Measurements from ENCODE around the gene COL4A2.

Gene COL4A2

GRCh38 chr13:110496281-110496680 lies 189.2 kb downstream of the COL4A2 start:
- TF ChIP-seq GATA2 (IDR thresholded peaks at IDR 0.05; ENCODE audit: low read depth, low read length) (no peak), GATA3 (IDR thresholded peaks at IDR 0.05; ENCODE audit: low read depth, low read length) (no peak)

DNA sequence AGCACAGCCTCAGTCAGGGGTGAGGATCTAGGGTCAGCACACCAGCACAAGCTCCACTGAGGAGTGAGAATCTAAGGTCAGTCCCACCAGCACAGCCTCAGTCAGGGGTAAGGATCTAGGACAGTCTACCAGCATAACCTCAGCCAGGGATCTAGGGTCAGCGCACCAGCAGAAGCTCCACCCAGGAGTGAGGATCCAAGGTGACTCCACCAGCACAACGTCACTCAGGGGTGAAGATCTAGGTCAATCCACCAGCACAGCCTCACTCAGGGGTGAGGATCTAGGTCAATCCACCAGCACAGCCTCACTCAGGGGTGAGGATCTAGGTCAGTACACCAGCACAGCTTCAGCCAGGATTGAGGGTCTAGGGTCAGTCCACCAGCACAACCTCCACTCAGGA lies 189.9 kb downstream of the COL4A2 start:
- no peak for TF ChIP-seq GATA2 (IDR thresholded peaks at IDR 0.05; ENCODE audit: low read depth, low read length)
- TF ChIP-seq GATA3 (IDR thresholded peaks at IDR 0.05; ENCODE audit: low read depth, low read length): no peak

DNA sequence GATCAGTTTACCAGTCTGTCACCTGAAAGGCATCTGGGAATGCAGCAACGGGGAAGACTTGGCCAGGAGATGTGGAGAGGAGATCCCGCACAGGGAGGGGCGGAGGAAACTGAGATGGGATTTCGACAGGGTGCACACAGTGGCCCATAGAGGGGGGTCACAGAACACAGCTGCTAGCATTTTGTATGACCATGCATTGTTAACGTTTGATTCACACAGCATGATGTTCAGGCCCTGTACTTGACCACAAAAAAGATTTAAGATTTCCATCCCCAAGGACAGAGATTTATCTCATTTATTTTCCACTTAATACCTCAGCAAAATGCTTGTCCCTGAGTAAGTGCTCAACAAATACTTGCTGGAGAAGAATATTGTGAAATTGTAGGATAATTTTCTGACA lies 191.2 kb downstream of the COL4A2 start:
- no peak for TF ChIP-seq GATA2 (IDR thresholded peaks at IDR 0.05; ENCODE audit: low read depth, low read length)
- no peak for TF ChIP-seq GATA3 (IDR thresholded peaks at IDR 0.05; ENCODE audit: low read depth, low read length)

DNA sequence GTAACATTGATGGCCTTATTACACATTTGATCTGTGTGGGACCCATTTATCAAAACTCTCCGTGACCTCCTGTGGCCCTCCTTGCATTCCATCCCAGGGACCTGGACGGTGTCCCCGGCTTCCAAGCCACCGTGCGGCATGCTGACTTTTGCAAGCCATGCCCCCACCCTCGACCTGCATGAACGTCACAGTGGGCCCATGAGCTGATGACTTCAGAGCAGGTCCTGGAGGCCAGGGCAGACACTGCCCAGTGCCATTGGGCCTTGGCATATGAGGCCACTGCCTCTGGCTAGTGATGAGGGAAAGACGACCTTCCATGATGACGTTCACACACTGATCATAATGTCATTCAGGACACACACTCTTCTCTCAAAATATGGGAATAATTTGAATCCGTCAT lies 191.7 kb downstream of the COL4A2 start:
- no peak for TF ChIP-seq GATA2 (IDR thresholded peaks at IDR 0.05; ENCODE audit: low read depth, low read length)
- no peak for TF ChIP-seq GATA3 (IDR thresholded peaks at IDR 0.05; ENCODE audit: low read depth, low read length)

GRCh38 chr13:110499621-110500281 lies 192.7 kb downstream of the COL4A2 start:
- TF ChIP-seq GATA3 (IDR thresholded peaks at IDR 0.05; ENCODE audit: low read depth, low read length) (no peak), GATA2 (IDR thresholded peaks at IDR 0.05; ENCODE audit: low read depth, low read length) (0 out of 2 replicates have a peak, but pooled peaks have one; percentile 8)

DNA sequence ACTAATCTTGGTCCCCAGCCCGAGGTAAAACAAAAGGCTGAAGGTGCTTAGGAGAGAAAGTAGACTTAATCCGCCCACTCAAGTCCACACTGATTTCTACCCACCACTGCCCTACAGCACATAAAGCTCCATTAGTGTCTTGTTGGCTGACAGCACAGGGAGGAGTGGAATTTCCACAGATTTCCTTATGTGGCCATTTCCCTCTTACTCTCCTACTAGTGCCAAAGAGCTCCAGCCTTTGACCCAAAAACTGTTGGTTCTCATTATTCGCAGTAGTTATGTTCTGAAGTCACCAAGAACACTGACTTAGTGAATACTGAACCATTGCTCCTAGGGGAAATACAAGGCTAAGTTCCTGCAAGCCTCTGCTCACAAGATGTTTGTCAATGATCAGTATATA lies 193.3 kb downstream of the COL4A2 start:
- TF ChIP-seq GATA3 (IDR thresholded peaks at IDR 0.05; ENCODE audit: low read depth, low read length) (no peak), GATA2 (IDR thresholded peaks at IDR 0.05; ENCODE audit: low read depth, low read length) (no peak)

DNA sequence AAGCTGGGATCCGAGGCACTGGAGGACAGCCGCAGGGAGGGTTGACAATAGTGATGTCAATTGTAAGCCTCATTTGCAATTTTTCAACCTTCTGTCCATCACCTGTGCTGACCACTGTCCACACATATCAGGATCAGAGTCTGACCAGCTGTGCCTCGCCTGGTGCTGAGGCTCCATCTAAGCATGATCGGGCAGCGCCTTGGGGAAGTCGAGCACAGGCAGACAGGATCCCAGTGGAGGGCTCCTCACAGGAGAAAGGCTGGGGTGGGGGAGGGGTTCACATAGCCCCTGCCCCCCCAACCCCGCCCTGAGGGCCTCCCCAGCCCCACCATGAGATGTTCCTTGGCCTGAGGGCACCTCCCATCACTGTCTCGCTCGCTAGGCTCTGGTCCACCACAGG lies 194.1 kb downstream of the COL4A2 start:
- TF ChIP-seq GATA2 (IDR thresholded peaks at IDR 0.05; ENCODE audit: low read depth, low read length) (no peak), GATA3 (IDR thresholded peaks at IDR 0.05; ENCODE audit: low read depth, low read length) (no peak)

- TF ChIP-seq GATA2 (IDR thresholded peaks at IDR 0.05; ENCODE audit: low read depth, low read length) (no peak), GATA3 (IDR thresholded peaks at IDR 0.05; ENCODE audit: low read depth, low read length) (no peak)
These were observed 196.2 kb downstream of the COL4A2 start for GRCh38 chr13:110503037-110503901.

DNA sequence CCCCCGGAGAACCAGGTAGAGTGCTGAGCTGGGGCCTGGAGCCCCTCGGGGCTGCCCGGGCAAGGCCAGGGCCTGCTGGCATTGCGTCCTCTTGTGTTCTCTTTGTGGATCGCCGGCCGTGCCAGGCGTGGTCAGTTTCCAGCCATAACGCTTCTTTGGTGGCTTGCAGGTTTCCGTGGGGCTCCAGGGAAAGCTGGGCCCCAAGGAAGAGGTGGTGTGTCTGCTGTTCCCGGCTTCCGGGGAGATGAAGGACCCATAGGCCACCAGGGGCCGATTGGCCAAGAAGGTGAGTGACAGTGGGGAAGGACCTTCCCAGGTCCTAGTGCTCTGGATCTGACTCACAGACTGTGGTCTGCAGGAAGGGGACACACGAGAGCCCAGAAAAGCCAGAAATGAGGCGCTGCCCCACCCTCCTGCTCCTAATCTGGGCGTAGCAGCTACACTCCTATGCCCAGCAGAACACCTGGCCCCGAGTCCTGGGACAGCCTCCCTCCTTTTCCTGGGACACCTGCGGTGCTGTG lies 197.0 kb downstream of the COL4A2 start:
- TF ChIP-seq GATA2 (IDR thresholded peaks at IDR 0.05; ENCODE audit: low read depth, low read length) (no peak), GATA3 (IDR thresholded peaks at IDR 0.05; ENCODE audit: low read depth, low read length) (no peak)

- TF ChIP-seq GATA2 (IDR thresholded peaks at IDR 0.05; ENCODE audit: low read depth, low read length) (no peak), GATA3 (IDR thresholded peaks at IDR 0.05; ENCODE audit: low read depth, low read length) (no peak)
These were observed 198.5 kb downstream of the COL4A2 start for GRCh38 chr13:110505594-110505993.

- TF ChIP-seq GATA2 (IDR thresholded peaks at IDR 0.05; ENCODE audit: low read depth, low read length): no peak
- no peak for TF ChIP-seq GATA3 (IDR thresholded peaks at IDR 0.05; ENCODE audit: low read depth, low read length)
These were observed 199.3 kb downstream of the COL4A2 start for GRCh38 chr13:110506396-110506795.

DNA sequence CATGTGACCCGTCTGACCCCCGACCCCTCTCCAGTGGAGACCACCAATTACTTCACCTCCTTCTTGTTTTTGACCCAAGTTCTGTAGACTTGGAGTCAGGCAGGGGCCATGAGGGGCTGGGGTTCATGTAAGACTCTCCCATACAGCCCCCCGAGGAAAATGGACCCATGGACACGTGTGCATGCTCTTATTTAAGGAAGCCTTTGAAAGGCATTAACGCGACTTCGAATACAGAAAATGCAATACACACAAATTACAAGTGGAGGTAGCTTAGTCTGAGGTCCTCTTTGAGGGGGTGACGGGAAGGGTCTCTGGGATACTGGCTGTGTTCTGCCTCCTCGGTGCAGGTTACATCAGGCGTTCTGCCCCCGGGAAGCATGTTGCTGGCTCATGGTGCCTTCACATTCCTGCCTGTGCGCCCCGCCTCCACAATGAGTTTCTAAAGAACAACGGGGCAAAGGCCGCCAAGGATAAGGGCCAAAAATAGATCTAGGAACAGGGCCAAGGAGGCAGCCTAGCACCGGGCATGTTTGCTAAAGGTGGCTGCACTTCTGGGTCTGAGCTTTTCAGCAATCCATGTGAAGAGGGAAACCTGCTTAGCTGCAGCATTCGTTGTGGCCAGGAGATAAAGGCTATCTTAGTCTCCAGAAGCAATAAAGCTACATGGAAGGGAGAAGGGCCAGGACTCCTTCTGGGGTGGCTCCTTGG lies 199.9 kb downstream of the COL4A2 start:
- TF ChIP-seq GATA3 (IDR thresholded peaks at IDR 0.05; ENCODE audit: low read depth, low read length) (no peak), GATA2 (IDR thresholded peaks at IDR 0.05; ENCODE audit: low read depth, low read length) (no peak)

GRCh38 chr13:110507678-110508381 lies 200.7 kb downstream of the COL4A2 start:
- no peak for TF ChIP-seq GATA3 (IDR thresholded peaks at IDR 0.05; ENCODE audit: low read depth, low read length)
- no peak for TF ChIP-seq GATA2 (IDR thresholded peaks at IDR 0.05; ENCODE audit: low read depth, low read length)

All from SH-SY5Y (cell line).